AG09319 (cell line): Measurements from ENCODE around the gene NCKAP1.
"Not testable (repeated sequence)": the region's sequence is repeated elsewhere in the genome, so short reads cannot be mapped to it uniquely, and the experiment has no call there.

Experiments
- DNase-seq: peaks from one replicate; pipeline ENCODE4 v3.0.0-alpha.2; 2010; ENCODE audit warnings: low read depth; ENCODE audit errors: extremely low read depth
- TF ChIP-seq, protein P1 (sequence below): IDR thresholded peaks from 2 replicates; pipeline ENCODE4 v1.5.1; 2011; ENCODE audit warnings: low read depth, mild to moderate bottlenecking, inconsistent platforms, low read length, moderate library complexity

NCKAP1 gene

DNA sequence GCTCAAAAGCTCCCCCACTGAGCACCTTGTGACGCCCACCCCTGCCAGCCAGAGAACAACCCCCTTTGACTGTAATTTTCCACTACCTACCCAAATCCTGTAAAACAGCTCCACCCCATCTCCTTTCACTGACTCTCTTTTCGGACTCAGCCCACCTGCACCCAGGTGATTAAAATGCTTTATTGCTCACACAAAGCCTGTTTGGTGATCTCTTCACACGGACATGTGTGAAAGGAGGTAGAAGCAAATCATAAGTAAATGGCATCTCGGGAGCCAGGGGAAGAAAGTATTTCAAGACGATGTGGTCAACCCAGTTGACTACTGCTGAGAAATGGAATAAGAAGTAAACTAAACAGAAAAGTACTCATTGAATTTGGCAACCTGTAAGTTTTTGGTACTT is 11.2 kb upstream of the NCKAP1 start:
- no peak for DNase-seq
- TF ChIP-seq, protein P1, sequence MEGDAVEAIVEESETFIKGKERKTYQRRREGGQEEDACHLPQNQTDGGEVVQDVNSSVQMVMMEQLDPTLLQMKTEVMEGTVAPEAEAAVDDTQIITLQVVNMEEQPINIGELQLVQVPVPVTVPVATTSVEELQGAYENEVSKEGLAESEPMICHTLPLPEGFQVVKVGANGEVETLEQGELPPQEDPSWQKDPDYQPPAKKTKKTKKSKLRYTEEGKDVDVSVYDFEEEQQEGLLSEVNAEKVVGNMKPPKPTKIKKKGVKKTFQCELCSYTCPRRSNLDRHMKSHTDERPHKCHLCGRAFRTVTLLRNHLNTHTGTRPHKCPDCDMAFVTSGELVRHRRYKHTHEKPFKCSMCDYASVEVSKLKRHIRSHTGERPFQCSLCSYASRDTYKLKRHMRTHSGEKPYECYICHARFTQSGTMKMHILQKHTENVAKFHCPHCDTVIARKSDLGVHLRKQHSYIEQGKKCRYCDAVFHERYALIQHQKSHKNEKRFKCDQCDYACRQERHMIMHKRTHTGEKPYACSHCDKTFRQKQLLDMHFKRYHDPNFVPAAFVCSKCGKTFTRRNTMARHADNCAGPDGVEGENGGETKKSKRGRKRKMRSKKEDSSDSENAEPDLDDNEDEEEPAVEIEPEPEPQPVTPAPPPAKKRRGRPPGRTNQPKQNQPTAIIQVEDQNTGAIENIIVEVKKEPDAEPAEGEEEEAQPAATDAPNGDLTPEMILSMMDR = no peak

DNA sequence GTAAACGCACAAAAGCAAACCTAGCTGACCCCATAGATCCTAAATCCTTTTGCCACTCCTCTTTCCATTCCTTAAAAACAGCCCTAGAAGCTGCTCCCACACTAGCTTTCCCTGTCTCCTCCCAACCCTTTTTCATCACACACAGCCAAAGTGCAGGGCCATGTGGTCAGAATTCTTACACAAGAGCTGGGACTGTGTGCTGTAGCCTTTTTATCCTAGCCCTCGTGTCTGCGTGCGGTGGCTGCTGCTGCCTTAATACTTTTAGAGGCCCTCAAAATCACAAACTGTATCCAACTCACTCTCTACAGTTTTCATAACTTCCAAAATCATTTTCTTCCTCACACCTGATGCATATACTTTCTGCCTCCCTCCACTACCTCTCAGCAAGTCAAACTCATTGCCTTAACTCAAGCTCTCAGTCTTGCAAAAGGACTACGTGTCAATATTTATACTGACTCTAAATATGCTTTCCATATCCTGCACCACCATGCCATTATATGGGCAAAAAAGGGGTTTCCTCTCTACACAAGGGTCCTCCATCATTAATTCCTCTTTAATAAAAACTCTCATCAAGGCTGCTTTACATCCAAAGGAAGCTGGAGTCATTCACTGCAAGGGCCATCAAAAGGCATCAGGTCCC is 9.3 kb upstream of the NCKAP1 start:
- not testable (repeated sequence) for DNase-seq

DNA sequence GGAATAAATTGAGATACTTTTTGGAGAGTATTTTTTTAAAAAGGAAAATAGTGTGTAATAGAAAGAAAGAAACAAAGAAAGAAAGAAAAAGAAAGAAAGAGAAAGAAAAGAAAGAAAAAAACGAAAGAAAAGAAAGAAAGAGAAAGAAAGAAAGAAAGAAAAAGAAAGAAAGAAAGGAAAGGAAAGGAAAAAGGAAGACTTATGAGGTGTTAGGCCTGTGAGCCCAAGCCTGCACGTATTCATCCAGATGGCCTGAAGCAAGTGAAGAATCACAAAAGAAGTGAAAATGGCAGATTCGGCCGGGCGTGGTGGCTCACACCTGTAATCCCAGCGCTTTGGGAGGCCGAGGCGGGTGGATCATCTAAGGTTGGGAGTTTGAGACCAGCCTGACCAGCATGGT is 5.3 kb upstream of the NCKAP1 start:
- DNase-seq = not testable (repeated sequence)

DNA sequence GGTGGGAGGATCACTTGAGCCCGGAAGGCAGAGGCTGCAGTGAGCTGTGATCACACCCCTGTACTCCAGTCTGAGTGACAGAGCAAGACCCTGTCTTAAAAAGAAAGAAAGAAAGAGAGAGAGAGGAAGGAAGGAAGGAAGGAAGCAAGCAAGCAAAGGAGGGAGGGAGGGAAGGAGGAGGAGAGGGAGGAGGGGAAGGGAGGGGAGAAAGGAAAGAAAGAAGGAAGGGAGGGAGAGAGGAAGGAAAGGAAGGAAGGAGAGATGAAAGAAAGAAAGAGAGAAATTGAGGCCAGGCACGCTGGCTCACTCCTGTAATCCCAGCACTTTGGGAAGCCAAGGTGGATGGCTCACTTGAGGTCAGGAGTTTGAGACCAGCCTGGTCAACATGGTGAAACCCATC is 2.3 kb upstream of the NCKAP1 start:
- TF ChIP-seq, protein P1 = no peak
- no peak for DNase-seq

DNA sequence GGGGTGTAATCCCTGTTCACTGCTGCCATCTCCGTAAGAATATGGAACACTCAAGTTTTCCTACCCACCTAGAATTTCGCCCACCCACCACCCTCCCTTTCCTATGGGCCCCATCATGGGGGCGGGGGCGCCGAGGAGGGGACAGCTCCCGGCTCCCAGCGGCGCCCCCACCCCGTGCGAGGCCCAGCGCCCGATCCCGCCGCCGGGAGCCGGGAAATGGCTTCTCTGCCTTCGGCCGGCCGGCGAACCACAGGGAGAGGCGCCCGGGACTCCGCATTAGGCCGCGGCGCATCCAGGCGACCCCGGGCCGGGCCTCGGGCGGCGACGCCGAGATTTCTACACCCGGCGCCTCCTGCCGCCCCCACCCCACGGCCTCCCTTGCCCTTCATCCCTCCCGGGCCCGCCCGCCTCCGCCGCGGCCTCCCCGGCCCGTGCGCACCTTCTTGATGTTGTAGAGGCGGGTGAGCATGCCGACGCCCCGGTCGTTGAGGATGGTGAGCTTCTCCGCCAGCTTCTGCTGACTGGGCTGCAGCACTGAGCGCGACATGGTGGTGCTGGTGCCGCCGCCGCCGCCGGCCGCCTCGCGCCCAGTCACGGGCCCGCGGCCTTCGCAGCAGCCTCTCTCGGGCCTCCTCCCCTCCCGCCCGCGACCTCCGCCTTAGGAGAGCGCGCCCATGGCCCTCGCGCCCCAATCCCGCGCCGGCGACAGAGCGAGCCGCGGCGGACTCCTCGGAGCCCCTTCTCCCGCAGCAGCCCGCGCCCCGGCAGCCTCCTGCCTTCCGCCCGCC is 510 bp downstream of the NCKAP1 start:
- no peak for DNase-seq
- TF ChIP-seq, protein P1 = no peak

DNA sequence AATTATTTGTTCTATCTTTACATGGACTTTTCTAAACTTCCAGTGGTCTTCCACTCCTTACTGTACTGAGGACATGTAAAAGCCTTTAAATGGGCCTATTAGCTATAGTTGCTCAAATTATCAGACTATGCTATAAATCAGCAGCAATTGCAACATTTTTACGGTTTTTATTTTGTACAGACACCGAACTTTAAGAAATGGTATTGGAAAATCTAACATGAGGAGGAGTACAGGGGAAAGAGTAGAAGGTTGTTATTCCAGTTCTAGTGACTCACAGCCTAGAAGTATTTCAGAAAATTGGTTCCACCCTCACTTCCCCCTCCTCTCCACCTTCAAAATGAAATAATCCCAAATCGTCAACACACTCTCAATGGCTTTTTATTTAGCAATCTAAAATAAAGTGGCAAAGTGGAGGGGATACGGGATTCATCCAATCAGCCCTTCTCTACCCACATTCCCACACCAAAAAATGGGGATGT is 1.1 kb downstream of the NCKAP1 start:
- TF ChIP-seq, protein P1 = no peak; the same call in 1 of the 2 replicates
- DNase-seq = no peak

DNA sequence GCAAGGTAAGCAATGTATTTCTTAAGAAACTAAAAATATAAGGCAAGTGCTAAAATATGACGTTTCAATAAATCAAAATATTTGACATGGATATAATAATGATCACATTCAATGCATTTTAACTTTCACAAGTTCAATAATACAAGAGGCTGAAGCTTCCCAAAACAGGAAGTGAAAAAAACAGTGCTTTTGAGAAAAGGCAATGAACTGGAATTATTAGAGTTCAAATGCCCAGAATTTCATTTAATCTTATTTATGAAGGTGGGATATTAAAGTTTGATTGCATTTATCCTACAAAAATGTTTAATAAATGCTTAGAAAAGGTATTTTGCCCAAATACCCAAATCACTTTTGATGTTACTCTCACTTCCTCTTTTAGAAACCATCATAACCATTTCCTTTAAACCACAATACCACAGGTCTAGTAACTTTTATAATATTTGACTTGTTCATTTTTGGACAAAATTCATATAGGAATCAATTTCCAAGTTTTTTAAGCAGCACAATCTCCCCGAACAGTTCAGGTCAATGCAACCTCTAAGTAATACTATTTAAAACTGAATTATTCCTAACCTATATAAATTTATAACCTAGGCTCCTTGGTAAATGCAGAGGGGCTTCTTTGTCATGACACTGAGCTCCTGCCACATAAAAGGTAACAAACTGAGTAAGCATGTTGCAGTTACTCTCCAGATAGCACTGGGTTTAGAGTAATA is 2.1 kb downstream of the NCKAP1 start:
- DNase-seq = no peak
- TF ChIP-seq, protein P1 = no peak

DNA sequence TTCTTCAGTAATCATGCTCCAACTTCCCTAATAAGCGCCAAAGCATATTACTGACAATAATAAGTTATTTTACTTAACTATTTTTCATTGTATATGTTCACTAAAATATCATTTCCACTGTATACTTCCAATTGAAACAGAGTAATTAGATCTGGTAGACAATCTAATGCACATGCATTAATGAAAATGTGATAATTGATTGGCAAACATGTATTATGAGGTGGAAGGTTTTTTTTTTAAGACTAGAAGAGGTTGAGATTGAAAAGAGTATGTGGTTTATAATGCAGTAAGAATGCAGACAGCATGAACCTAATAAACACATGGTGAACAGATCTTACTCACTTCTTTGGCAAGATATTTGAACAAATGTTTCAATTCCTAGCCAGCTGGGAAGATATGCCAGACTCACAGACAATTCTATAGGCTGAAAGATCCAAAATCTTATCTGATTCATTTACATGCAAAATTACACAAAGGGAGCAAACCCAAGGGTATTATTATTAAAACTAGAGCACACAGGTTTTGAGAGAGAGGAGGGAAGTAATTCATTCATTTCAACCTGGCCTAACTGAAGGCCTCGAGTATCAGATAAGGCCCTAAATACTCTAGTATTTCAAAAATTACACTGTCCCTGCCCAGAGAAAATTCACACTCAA is 2.8 kb downstream of the NCKAP1 start:
- TF ChIP-seq, protein P1 = no peak
- no peak for DNase-seq
